GM12801 (cell line): ENCODE results near the gene POU2F1.

ENCODE experiments used
- TF ChIP-seq, protein P1 (sequence below): IDR thresholded peaks from one replicate; pipeline ENCODE4 v1.5.1; 2011; ENCODE audit warnings: control low read depth; ENCODE audit not compliant: insufficient read length; ENCODE audit errors: extremely low read depth

The POU2F1 gene

DNA sequence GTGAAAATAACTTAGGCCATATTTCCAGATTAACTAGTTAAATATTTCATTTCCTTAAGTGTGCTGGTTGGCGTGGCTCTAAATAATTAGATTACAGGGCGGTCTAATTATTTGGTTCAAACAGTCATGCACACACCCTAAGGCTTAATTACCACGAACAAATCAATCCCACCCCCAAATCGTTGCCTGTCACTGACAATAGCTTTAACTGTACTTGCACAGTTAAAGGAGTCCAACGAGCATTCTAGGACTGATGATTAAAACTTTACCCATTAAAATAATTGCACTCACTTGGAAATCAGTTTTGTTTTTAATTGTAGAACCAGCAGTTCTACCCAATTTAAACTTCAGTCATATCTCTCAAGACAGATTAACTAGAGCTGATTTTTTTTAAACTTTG is 1.5 kb upstream of the POU2F1 start:
- TF ChIP-seq, protein P1, sequence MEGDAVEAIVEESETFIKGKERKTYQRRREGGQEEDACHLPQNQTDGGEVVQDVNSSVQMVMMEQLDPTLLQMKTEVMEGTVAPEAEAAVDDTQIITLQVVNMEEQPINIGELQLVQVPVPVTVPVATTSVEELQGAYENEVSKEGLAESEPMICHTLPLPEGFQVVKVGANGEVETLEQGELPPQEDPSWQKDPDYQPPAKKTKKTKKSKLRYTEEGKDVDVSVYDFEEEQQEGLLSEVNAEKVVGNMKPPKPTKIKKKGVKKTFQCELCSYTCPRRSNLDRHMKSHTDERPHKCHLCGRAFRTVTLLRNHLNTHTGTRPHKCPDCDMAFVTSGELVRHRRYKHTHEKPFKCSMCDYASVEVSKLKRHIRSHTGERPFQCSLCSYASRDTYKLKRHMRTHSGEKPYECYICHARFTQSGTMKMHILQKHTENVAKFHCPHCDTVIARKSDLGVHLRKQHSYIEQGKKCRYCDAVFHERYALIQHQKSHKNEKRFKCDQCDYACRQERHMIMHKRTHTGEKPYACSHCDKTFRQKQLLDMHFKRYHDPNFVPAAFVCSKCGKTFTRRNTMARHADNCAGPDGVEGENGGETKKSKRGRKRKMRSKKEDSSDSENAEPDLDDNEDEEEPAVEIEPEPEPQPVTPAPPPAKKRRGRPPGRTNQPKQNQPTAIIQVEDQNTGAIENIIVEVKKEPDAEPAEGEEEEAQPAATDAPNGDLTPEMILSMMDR = no peak

- TF ChIP-seq, protein P1 = no peak
Measured at GRCh38 chr1:167219646-167220536, 795 bp upstream of the POU2F1 start.

- TF ChIP-seq, protein P1 = no peak
Measured at GRCh38 chr1:167221126-167221737, 546 bp downstream of the POU2F1 start.

GRCh38 chr1:167221738-167222610 is 1.3 kb downstream of the POU2F1 start:
- TF ChIP-seq, protein P1 = no peak

- TF ChIP-seq, protein P1 = no peak
Measured at GRCh38 chr1:167223144-167224103, 2.7 kb downstream of the POU2F1 start.

GRCh38 chr1:167225920-167226319 is 5.2 kb downstream of the POU2F1 start:
- TF ChIP-seq, protein P1 = no peak
